Activated CD4-positive, alpha-beta T cell treated with anti-CD3 and anti-CD28 coated beads for 36 hours (primary cell): ENCODE data around the gene SLC15A4. TPM values are rescaled to one million over a fixed set of nuclear protein-coding genes. Genes with fewer than 3 reads are reported as not detected.

ENCODE experiments used
- total RNA-seq, 2 experiments: library from RNA; stranded (reverse); gene quantifications; one replicate each; pipeline ENCODE4 v1.2.3, GENCODE V29; 2021

Gene SLC15A4
- total RNA-seq, 2 experiments from 2014 or later: 24.2 to 25.9 TPM

Other genes starting within 250 kb of the SLC15A4 start
- gene GLT1D1, start 29.5 kb upstream of the SLC15A4 start, total RNA-seq: under 1 TPM; 0.30 to 0.53 TPM